Calu3 (cell line): ENCODE measurements around the gene RRM1. TPM values are rescaled to one million over a fixed set of nuclear protein-coding genes. Genes with fewer than 3 reads are reported as not detected.
A peak's percentile ranks its signal among the peaks of the same experiment; 100 is the strongest.

Experiments
- BruUV-seq: library from RNA; stranded (reverse); fragments of 400-500 nt; replicated peaks from 2 replicates; lab custom pipeline; 2021; lab: Mats Ljungman, UMichigan
- CTCF ChIA-PET: fragments of 300-600 bp; sonication (Branson Sonifier 250); formaldehyde crosslinking; loops from one replicate; lab custom pipeline; 2022; ENCODE audit warnings: antibody characterized with exemption; lab: Charles Lee
- DNase-seq: peaks from one replicate; pipeline ENCODE4 v3.0.0; 2022
- H3K27ac Mint-ChIP-seq: one replicate; pipeline ENCODE4 v1.8.0; 2022; ENCODE audit warnings: mixed read lengths; ENCODE audit not compliant: unreplicated experiment
- H3K27me3 Mint-ChIP-seq: one replicate; pipeline ENCODE4 v1.8.0; 2022; ENCODE audit warnings: mixed read lengths; ENCODE audit not compliant: unreplicated experiment
- H3K36me3 Mint-ChIP-seq: one replicate; pipeline ENCODE4 v1.8.0; 2022; ENCODE audit warnings: mild to moderate bottlenecking, moderate library complexity, mixed read lengths; ENCODE audit not compliant: insufficient read depth, unreplicated experiment
- H3K4me1 Mint-ChIP-seq: one replicate; pipeline ENCODE4 v1.8.0; 2022; ENCODE audit warnings: mild to moderate bottlenecking, low read depth, mixed read lengths; ENCODE audit not compliant: unreplicated experiment
- H3K4me3 Mint-ChIP-seq: one replicate; pipeline ENCODE4 v1.8.0; 2022; ENCODE audit warnings: mild to moderate bottlenecking, low read depth, moderate library complexity, mixed read lengths; ENCODE audit not compliant: unreplicated experiment
- H3K9me3 Mint-ChIP-seq: one replicate; pipeline ENCODE4 v1.8.0; 2022; ENCODE audit warnings: low read depth, mixed read lengths; ENCODE audit not compliant: unreplicated experiment
- intact Hi-C: fragments of 100-400 bp; cut with micrococcal nuclease; formaldehyde crosslinking; loops from one replicate; pipeline ENCODE4 v1.10.0; 2022; ENCODE audit not compliant: unreplicated experiment
- total RNA-seq: library from RNA; stranded (reverse); gene quantifications from 2 replicates; pipeline ENCODE4 v1.2.3, GENCODE V29; 2022
- TF ChIP-seq, protein P1 (sequence below): fragments of 200-600 bp; IDR thresholded peaks from one replicate; pipeline ENCODE4 v1.8.0; 2022; ENCODE audit warnings: antibody characterized with exemption; ENCODE audit not compliant: unreplicated experiment

The RRM1 gene
- total RNA-seq, 1 experiment from 2014 or later, result 83.2 TPM

GRCh38 chr11:4178813-4179662 is 84.4 kb downstream of the RRM1 start:
- no TSS peak for BruUV-seq
- Mint-ChIP-seq H3K36me3 (no peaks in the 10 kb centered on the region), H3K27ac (no peak overlapping the region), H3K9me3 (no peaks in the 10 kb centered on the region), H3K4me1 (no peaks in the 10 kb centered on the region), H3K27me3 (no peaks in the 10 kb centered on the region), H3K4me3 (no peak overlapping the region)
- no peak for DNase-seq
- TF ChIP-seq, protein P1, sequence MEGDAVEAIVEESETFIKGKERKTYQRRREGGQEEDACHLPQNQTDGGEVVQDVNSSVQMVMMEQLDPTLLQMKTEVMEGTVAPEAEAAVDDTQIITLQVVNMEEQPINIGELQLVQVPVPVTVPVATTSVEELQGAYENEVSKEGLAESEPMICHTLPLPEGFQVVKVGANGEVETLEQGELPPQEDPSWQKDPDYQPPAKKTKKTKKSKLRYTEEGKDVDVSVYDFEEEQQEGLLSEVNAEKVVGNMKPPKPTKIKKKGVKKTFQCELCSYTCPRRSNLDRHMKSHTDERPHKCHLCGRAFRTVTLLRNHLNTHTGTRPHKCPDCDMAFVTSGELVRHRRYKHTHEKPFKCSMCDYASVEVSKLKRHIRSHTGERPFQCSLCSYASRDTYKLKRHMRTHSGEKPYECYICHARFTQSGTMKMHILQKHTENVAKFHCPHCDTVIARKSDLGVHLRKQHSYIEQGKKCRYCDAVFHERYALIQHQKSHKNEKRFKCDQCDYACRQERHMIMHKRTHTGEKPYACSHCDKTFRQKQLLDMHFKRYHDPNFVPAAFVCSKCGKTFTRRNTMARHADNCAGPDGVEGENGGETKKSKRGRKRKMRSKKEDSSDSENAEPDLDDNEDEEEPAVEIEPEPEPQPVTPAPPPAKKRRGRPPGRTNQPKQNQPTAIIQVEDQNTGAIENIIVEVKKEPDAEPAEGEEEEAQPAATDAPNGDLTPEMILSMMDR, result no peak
- intact Hi-C loops, result no loop called here
- CTCF ChIA-PET, result interaction anchor here (0.6 kb wide), 3 partner anchors 8 to 725 kb away, joined by 4 to 5 read pairs (median 4); no protein-coding TSS in a partner anchor

DNA sequence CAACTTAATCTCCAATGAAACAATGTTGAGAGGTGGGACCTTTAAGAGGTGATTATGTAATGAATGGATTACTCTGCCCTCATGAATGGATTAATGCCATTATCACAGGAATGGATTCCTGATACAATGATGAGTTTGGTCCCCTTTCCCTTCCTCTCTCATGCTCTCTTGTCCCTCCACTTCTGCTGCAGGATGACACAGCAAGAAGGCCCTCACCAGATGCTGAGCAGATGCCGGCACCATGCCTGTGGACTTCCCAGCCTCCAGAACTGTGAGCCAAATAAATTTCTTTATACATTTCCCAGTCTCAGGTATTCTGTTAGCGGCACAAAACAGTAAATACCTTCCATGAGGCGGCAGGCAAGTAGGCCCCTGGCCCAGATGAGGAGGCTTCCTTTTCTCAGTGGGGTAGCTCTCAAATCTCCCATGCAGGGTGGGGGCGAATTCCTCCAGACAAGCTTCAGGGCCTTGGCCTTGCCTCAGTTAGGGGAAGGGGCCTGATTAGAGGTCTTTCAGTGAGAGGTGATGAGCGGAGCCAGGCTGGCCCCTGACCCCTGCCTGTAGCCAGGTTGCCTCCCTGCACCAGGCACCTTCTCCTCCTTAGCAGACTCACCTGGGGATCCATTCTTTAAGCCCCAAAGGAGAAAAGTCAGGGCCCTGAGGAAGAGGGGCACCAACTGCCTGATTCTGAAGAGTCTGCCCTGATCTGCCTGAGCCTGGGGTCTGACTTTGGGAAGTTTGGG is 86.0 kb downstream of the RRM1 start:
- Mint-ChIP-seq H3K27me3 (no peaks in the 10 kb centered on the region), H3K27ac (no peak overlapping the region), H3K9me3 (no peaks in the 10 kb centered on the region), H3K4me1 (no peaks in the 10 kb centered on the region), H3K36me3 (no peaks in the 10 kb centered on the region), H3K4me3 (no peak overlapping the region)
- intact Hi-C loops, result no loop called here
- TF ChIP-seq, protein P1, result no peak
- DNase-seq, result no peak
- CTCF ChIA-PET, result no interaction called here
- BruUV-seq, result no TSS peak

DNA sequence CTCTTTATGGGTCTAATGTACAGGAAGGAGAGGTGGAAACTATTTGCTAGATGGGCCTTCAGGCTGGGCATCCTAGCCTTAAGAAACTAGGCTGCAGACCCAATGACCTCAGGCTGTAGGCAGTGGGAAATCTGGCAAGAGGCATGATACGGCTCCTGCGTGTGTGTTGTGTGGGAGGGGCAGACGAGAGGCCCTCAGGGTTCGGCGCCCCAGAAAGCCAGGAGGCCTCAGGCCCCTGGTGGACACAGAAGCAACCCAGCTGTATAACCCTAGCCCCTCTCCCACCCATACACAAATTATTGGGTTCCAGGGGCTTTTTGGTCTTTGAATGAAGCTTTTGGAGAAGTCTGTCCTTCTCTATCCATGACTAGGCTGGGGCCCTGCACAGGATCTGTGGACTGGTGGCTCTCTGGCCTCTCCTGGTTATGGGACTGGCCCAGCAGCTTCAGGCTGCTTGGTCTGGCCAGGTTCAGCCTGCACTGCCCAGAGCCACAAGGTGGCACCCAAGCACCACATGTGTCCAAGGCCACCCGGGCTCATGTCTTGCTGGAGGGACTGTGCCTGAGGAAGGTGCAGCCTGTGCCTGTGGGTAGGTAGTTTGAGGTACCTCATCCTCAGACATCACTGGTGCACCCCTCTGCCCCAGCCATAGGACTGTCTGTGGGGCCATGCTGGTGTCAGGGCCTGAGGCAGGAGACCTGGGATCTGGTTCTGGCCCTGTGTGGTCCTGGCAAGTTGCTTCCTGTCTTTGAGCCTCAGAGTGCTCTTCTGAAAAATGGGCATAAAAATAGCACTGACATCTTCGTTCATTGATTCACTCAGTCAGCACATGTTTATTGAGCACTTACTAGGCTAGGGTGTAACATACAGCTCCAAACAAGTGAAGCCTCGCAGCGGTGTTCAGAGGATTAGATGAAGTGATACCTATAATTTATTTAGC is 87.5 kb downstream of the RRM1 start:
- H3K4me1 Mint-ChIP-seq, result no peaks in the 10 kb centered on the region
- H3K36me3 Mint-ChIP-seq, result peaks cover 7% of the 10 kb centered on the region
- H3K27ac Mint-ChIP-seq, result no peak overlapping the region
- H3K4me3 Mint-ChIP-seq, result no peak overlapping the region
- H3K27me3 Mint-ChIP-seq, result no peaks in the 10 kb centered on the region
- H3K9me3 Mint-ChIP-seq, result no peaks in the 10 kb centered on the region
- CTCF ChIA-PET, result interaction anchor here (0.6 to 0.7 kb wide), 3 partner anchors 357 to 426 kb away, joined by 3 to 4 read pairs (median 4); partner anchors contain the start of gene TRIM68
- TF ChIP-seq, protein P1, result peak; percentile 89
- BruUV-seq, result no TSS peak
- DNase-seq, result peak; percentile 83
- intact Hi-C loops, result no loop called here
